ENCODE measurements around the gene CLCN1.

The CLCN1 gene

DNA sequence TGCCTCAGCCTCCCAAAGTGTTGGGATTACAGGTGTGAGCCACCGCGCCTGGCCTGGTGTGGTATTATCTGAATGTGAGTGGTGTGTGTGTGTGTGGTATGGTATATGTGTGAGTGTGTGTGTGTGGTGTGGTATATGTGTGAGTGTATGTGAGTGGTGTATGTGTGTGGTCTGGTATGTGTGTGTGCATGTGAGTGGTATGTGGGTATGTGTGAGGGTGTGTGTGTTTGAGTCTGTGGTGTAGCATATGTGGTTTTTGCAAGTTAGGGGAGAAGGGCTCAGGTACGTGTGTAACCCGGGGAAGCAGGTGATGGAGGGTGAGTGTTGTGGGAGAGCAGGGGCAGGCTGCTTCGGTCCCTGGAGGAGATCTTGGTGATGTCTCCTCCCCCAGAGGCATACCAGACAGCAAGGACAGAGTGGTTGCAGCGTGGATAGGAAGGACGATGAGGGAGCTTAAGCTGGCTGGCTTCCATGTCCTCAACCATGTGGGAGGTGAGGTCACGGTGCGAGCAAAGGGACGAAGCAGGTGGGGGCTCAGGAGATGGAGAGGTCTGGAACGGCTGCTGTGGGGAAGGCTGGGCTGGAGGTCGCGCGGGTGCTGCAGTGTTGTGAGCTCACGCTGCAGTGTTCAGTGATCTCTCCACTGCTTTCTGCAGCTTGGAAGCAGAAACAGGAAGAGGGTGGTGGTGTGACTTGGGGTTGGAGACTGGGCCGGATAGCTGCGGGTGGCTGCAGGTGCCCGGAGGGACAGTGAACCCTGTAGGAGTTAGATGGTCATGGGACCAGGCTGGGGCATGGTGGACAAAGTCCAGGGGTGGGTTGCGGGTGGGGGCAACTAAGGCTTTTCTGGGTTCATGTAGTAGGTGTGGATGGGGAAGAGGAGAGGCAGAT is 70.2 kb downstream of the CLCN1 start:
- H3K79me2 ChIP-seq (ENCODE audit: control insufficient read depth, insufficient read depth, low read length, unreplicated experiment) = peaks cover 68% of the 10 kb centered on the region
- no peak overlapping the region for H3K4me3 ChIP-seq (ENCODE audit: low read depth, low read length)
- no peaks in the 10 kb centered on the region for H3K27me3 ChIP-seq (ENCODE audit: insufficient read depth, low read length)
- H3K4me1 ChIP-seq (ENCODE audit: control insufficient read depth, insufficient read depth, low read length, unreplicated experiment) = peaks cover 61% of the 10 kb centered on the region
- no peak overlapping the region for H3K27ac ChIP-seq (ENCODE audit: low read depth, low read length)
- no peak overlapping the region for H2AFZ ChIP-seq (ENCODE audit: low read length, unreplicated experiment)
- H3K36me3 ChIP-seq (ENCODE audit: insufficient read depth, low read length) = peaks cover 16% of the 10 kb centered on the region; the same call in 1 of the 2 replicates

GRCh38 chr7:143387156-143387975 is 71.5 kb downstream of the CLCN1 start:
- H2AFZ ChIP-seq (ENCODE audit: low read length, unreplicated experiment) = no peak overlapping the region
- no peak overlapping the region for H3K27ac ChIP-seq (ENCODE audit: low read depth, low read length)
- H3K27me3 ChIP-seq (ENCODE audit: insufficient read depth, low read length) = no peaks in the 10 kb centered on the region
- H3K4me3 ChIP-seq (ENCODE audit: low read depth, low read length) = no peak overlapping the region
- peaks cover 73% of the 10 kb centered on the region for H3K4me1 ChIP-seq (ENCODE audit: control insufficient read depth, insufficient read depth, low read length, unreplicated experiment)
- peaks cover 15% of the 10 kb centered on the region; the same call in 1 of the 2 replicates for H3K36me3 ChIP-seq (ENCODE audit: insufficient read depth, low read length)
- peaks cover 55% of the 10 kb centered on the region for H3K79me2 ChIP-seq (ENCODE audit: control insufficient read depth, insufficient read depth, low read length, unreplicated experiment)

GRCh38 chr7:143388051-143388450 is 72.1 kb downstream of the CLCN1 start:
- no peak overlapping the region for H3K4me3 ChIP-seq (ENCODE audit: low read depth, low read length)
- peaks cover 75% of the 10 kb centered on the region for H3K4me1 ChIP-seq (ENCODE audit: control insufficient read depth, insufficient read depth, low read length, unreplicated experiment)
- no peak overlapping the region for H2AFZ ChIP-seq (ENCODE audit: low read length, unreplicated experiment)
- peaks cover 49% of the 10 kb centered on the region for H3K79me2 ChIP-seq (ENCODE audit: control insufficient read depth, insufficient read depth, low read length, unreplicated experiment)
- no peak overlapping the region for H3K27ac ChIP-seq (ENCODE audit: low read depth, low read length)
- H3K27me3 ChIP-seq (ENCODE audit: insufficient read depth, low read length) = no peaks in the 10 kb centered on the region
- H3K36me3 ChIP-seq (ENCODE audit: insufficient read depth, low read length) = peaks cover 16% of the 10 kb centered on the region; the same call in 1 of the 2 replicates

DNA sequence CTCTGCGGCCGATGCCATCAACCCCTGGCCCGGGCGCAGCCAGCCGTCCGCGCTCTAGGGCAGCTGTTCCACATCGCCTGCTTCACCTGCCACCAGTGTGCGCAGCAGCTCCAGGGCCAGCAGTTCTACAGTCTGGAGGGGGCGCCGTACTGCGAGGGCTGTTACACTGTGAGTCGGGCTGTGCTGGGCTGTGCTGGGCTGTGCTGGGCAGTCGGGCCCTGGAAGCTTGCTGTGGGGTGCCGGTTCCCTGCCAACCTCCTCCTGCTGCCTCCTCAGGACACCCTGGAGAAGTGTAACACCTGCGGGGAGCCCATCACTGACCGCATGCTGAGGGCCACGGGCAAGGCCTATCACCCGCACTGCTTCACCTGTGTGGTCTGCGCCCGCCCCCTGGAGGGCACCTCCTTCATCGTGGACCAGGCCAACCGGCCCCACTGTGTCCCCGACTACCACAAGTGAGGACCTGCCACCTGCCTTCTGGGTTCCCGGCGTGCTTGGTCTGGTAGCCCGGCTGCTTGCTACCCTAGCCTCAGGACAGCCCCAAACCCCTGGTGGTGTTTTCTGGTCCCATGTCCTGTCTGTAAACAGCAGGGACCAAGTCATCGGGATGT is 72.7 kb downstream of the CLCN1 start:
- Histone ChIP-seq H3K79me2 (ENCODE audit: control insufficient read depth, insufficient read depth, low read length, unreplicated experiment) (peaks cover 43% of the 10 kb centered on the region), H3K4me1 (ENCODE audit: control insufficient read depth, insufficient read depth, low read length, unreplicated experiment) (peaks cover 75% of the 10 kb centered on the region)

GRCh38 chr7:143389316-143390103 is 73.6 kb downstream of the CLCN1 start:
- Histone ChIP-seq H3K27ac (ENCODE audit: low read depth, low read length) (0 out of 2 replicates have a peak overlapping the region, but pooled peaks have one; percentile 84), H3K4me3 (ENCODE audit: low read depth, low read length) (no peak overlapping the region), H3K4me1 (ENCODE audit: control insufficient read depth, insufficient read depth, low read length, unreplicated experiment) (peaks cover 66% of the 10 kb centered on the region), H3K79me2 (ENCODE audit: control insufficient read depth, insufficient read depth, low read length, unreplicated experiment) (peaks cover 34% of the 10 kb centered on the region), H2AFZ (ENCODE audit: low read length, unreplicated experiment) (no peak overlapping the region), H3K36me3 (ENCODE audit: insufficient read depth, low read length) (peaks cover 16% of the 10 kb centered on the region; the same call in 1 of the 2 replicates), H3K27me3 (ENCODE audit: insufficient read depth, low read length) (no peaks in the 10 kb centered on the region)

More for the DNA sequence above, 72.7 kb downstream of the CLCN1 start:
- Histone ChIP-seq H3K36me3 (ENCODE audit: insufficient read depth, low read length) (peaks cover 16% of the 10 kb centered on the region; the same call in 1 of the 2 replicates), H3K4me3 (ENCODE audit: low read depth, low read length) (no peak overlapping the region), H3K27ac (ENCODE audit: low read depth, low read length) (no peak overlapping the region), H2AFZ (ENCODE audit: low read length, unreplicated experiment) (no peak overlapping the region), H3K27me3 (ENCODE audit: insufficient read depth, low read length) (no peaks in the 10 kb centered on the region)

- H3K27me3 ChIP-seq (ENCODE audit: insufficient read depth, low read length) = no peaks in the 10 kb centered on the region
- peak overlapping the region; percentile 84; the same call in 1 of the 2 replicates for H3K27ac ChIP-seq (ENCODE audit: low read depth, low read length)
- H3K4me1 ChIP-seq (ENCODE audit: control insufficient read depth, insufficient read depth, low read length, unreplicated experiment) = peaks cover 59% of the 10 kb centered on the region
- H3K4me3 ChIP-seq (ENCODE audit: low read depth, low read length) = no peak overlapping the region
- no peak overlapping the region for H2AFZ ChIP-seq (ENCODE audit: low read length, unreplicated experiment)
- peaks cover 27% of the 10 kb centered on the region for H3K79me2 ChIP-seq (ENCODE audit: control insufficient read depth, insufficient read depth, low read length, unreplicated experiment)
- H3K36me3 ChIP-seq (ENCODE audit: insufficient read depth, low read length) = peaks cover 16% of the 10 kb centered on the region; the same call in 1 of the 2 replicates
Observed at GRCh38 chr7:143390104-143390772, 74.3 kb downstream of the CLCN1 start.

- no peak overlapping the region for H2AFZ ChIP-seq (ENCODE audit: low read length, unreplicated experiment)
- peak overlapping the region; percentile 84 for H3K27ac ChIP-seq (ENCODE audit: low read depth, low read length)
- H3K4me3 ChIP-seq (ENCODE audit: low read depth, low read length) = no peak overlapping the region
- no peaks in the 10 kb centered on the region for H3K27me3 ChIP-seq (ENCODE audit: insufficient read depth, low read length)
- peaks cover 16% of the 10 kb centered on the region; the same call in 1 of the 2 replicates for H3K36me3 ChIP-seq (ENCODE audit: insufficient read depth, low read length)
- peaks cover 22% of the 10 kb centered on the region for H3K79me2 ChIP-seq (ENCODE audit: control insufficient read depth, insufficient read depth, low read length, unreplicated experiment)
- peaks cover 54% of the 10 kb centered on the region for H3K4me1 ChIP-seq (ENCODE audit: control insufficient read depth, insufficient read depth, low read length, unreplicated experiment)
Observed at GRCh38 chr7:143390773-143391317, 74.9 kb downstream of the CLCN1 start.

DNA sequence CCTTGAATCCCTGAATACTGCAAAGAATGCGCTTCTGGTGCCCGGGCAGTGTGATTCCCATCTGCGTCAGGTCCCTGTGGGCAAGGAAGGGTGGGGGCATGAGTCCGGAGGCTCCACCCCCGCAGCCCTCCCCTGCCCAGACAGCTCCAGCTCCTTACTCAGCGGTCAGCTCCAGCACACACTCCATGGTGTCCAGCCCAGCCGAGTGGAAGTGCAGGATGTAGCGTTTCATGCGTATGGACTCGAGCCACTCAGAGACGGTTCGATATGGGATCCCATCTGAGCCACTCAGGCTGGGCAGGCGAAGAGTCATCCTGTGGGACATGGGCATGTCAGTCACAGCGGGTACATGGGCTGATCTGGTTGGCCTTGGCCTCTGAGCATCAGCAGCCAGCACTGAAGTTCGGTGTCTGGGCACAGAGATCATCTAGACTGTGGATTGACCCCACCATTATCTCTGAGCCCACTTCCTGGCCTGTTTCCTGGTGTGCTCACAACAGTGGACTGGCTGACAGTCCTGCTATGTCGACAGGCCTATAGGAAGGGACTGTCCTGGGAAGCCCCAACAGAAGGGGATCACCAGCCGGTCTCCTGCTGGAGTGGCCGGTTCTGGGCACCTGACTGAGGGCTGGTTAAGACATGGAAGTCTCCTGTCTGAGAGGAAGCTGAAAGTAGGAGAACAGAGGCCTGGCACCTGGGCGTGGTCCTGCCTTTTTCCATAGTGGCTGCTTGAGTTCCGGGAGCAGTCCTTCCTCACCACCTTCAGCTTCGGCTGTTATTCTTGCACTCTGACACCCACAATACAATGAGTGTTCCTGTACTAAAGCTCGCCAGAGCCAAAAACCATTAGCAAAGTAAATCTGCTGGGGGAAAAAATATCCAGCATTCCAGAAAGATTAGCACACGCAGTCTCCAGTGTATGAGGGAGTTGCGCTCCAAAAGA is 75.8 kb downstream of the CLCN1 start:
- Histone ChIP-seq H3K27ac (ENCODE audit: low read depth, low read length) (peak overlapping the region; percentile 84), H3K79me2 (ENCODE audit: control insufficient read depth, insufficient read depth, low read length, unreplicated experiment) (peaks cover 13% of the 10 kb centered on the region), H3K27me3 (ENCODE audit: insufficient read depth, low read length) (no peaks in the 10 kb centered on the region), H3K36me3 (ENCODE audit: insufficient read depth, low read length) (peaks cover 16% of the 10 kb centered on the region; the same call in 1 of the 2 replicates), H3K4me1 (ENCODE audit: control insufficient read depth, insufficient read depth, low read length, unreplicated experiment) (peaks cover 48% of the 10 kb centered on the region), H3K4me3 (ENCODE audit: low read depth, low read length) (peak overlapping the region; percentile 15; the same call in 1 of the 2 replicates), H2AFZ (ENCODE audit: low read length, unreplicated experiment) (no peak overlapping the region)
